HG02571 (cell line): ENCODE results near the gene GPRC5C.
"Not testable (repeated sequence)": the region's sequence is repeated elsewhere in the genome, so short reads cannot be mapped to it uniquely, and the experiment has no call there.

Experiments used
- ATAC-seq: cut with Tn5 transposase; IDR thresholded peaks from one replicate; pipeline ENCODE4 v1.9.1; 2021; ENCODE audit warnings: mild to moderate bottlenecking, moderate library complexity; ENCODE audit not compliant: unreplicated experiment

GPRC5C gene

GRCh38 chr17:74466828-74467184, 34.9 kb downstream of the GPRC5C start:
- no peak for ATAC-seq

GRCh38 chr17:74467221-74467951, 35.5 kb downstream of the GPRC5C start:
- ATAC-seq: peak; percentile 70

- ATAC-seq: no peak
Measured at GRCh38 chr17:74471341-74471740, 39.5 kb downstream of the GPRC5C start.

GRCh38 chr17:74472890-74473289, 41.0 kb downstream of the GPRC5C start:
- no peak for ATAC-seq

- no peak for ATAC-seq
Measured at GRCh38 chr17:74473294-74473693, 41.4 kb downstream of the GPRC5C start.

- ATAC-seq: no peak
Measured at GRCh38 chr17:74474043-74474792, 42.3 kb downstream of the GPRC5C start.

- no peak for ATAC-seq
Measured at GRCh38 chr17:74475189-74475588, 43.3 kb downstream of the GPRC5C start.

GRCh38 chr17:74477411-74477810, 45.5 kb downstream of the GPRC5C start:
- no peak for ATAC-seq

- no peak for ATAC-seq
Measured at GRCh38 chr17:74478420-74479100, 46.7 kb downstream of the GPRC5C start.

- no peak for ATAC-seq
Measured at GRCh38 chr17:74480290-74480689, 48.4 kb downstream of the GPRC5C start.

GRCh38 chr17:74481621-74482020, 49.7 kb downstream of the GPRC5C start:
- ATAC-seq: no peak

- no peak for ATAC-seq
Measured at GRCh38 chr17:74484066-74484465, 52.2 kb downstream of the GPRC5C start.

- no peak for ATAC-seq
Measured at GRCh38 chr17:74485022-74485743, 53.3 kb downstream of the GPRC5C start.

- no peak for ATAC-seq
Measured at GRCh38 chr17:74485841-74486240, 54.0 kb downstream of the GPRC5C start.

- not testable (repeated sequence) for ATAC-seq
Measured at GRCh38 chr17:74488276-74488675, 56.4 kb downstream of the GPRC5C start.

GRCh38 chr17:74490716-74491115, 58.8 kb downstream of the GPRC5C start:
- no peak for ATAC-seq

- ATAC-seq: no peak
Measured at GRCh38 chr17:74491626-74492025, 59.7 kb downstream of the GPRC5C start.

- ATAC-seq: no peak
Measured at GRCh38 chr17:74493331-74493833, 61.5 kb downstream of the GPRC5C start.
